GM21390 (cell line): Measurements from ENCODE around the gene PREX1.

Source experiments
- ATAC-seq: cut with Tn5 transposase; IDR thresholded peaks from one replicate; pipeline ENCODE4 v1.9.1; 2021; ENCODE audit not compliant: unreplicated experiment

The PREX1 gene

GRCh38 chr20:48738094-48738398 is 89.8 kb downstream of the PREX1 start:
- no peak for ATAC-seq

GRCh38 chr20:48737434-48738093 is 90.2 kb downstream of the PREX1 start:
- ATAC-seq, result no peak

GRCh38 chr20:48736636-48737035 is 91.2 kb downstream of the PREX1 start:
- ATAC-seq, result no peak

DNA sequence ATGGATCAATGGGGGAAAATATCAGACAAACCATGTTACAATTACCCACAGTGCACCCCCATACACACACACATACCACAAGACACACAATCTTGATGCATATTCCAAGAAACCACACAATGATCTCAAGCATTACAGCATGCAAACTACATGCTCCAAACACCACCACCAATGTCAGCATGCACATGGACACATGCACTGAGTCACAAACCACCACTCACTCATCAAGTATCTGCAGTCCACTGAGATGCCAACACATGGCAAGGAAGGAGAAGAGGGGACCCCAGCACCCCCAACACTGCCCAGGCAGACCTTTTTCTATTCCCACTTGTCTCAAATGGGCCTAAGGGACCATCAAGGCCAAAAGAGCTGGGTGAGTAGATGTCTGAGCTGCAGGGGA is 91.6 kb downstream of the PREX1 start:
- ATAC-seq, result no peak

GRCh38 chr20:48735112-48735511 is 92.7 kb downstream of the PREX1 start:
- no peak for ATAC-seq

DNA sequence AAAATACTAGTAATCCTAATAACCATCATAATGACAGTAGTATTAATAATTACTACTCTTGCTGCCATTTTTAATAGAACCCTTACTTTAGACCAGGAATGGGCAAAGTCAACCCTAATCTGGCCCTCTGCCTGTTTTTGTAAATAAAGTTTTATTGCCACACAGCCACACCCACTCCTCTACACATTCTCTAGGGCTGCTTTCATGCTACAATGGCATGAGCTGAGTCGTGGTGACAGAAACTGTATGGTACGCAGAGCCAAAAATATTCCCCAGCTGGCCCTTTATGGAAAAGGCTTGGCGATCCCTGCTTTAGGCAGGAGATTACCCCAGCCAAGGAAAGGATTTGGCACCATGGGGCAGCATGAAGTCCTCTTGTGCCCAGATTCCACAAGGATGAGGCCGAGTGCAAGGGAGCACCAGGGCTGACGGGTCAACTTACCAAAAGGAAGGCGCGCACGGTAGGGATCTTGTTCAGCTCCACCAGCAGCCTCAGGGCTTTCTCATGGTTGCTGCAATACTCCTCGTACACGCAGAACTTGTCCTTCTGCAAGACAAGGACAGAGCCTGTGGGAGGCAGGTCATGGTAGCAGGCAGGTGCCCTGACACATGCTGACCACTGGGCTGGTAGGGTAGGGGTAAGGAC is 93.6 kb downstream of the PREX1 start:
- ATAC-seq, result no peak

GRCh38 chr20:48733296-48733790 is 94.5 kb downstream of the PREX1 start:
- no peak for ATAC-seq

- no peak for ATAC-seq
These were observed 95.5 kb downstream of the PREX1 start for GRCh38 chr20:48732081-48732829.

- ATAC-seq, result no peak
These were observed 96.3 kb downstream of the PREX1 start for GRCh38 chr20:48731536-48731935.

DNA sequence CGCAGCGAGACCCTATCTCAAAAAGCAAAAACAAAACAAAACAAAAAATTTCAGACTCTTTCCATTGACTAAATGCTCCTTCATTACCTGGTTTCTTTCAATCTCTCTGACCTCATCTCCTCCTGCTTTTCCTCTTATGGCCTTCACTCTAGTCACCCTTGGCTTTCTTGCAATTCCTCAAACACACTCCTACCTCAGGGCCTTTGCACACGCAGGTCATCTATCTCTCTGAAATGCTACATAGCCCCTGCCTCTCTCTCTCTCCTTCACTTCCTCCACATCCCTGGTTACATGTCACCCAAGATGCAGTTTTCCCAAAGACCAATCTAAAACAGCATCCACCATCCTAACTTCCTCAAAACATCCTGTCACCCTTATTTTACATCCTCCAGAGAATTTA is 96.8 kb downstream of the PREX1 start:
- ATAC-seq, result no peak

DNA sequence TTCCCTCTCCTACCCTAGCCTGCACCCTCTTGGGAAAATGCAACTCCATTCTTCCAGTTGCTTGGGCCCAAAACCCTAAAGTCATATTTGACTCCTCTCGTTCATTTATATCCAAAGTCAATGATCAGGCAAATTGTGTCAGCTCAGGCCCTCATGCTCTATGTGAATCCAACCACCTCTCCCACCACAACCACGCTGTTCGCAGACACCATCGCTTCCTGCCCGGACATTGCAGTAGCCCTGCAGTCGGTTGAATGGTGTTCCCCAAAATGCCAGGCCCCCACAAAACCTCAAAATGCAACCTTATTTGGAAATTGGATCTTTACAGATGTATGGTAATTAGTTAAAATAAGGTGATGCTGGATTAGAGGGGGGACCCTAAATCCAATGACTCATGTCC is 98.3 kb downstream of the PREX1 start:
- no peak for ATAC-seq

DNA sequence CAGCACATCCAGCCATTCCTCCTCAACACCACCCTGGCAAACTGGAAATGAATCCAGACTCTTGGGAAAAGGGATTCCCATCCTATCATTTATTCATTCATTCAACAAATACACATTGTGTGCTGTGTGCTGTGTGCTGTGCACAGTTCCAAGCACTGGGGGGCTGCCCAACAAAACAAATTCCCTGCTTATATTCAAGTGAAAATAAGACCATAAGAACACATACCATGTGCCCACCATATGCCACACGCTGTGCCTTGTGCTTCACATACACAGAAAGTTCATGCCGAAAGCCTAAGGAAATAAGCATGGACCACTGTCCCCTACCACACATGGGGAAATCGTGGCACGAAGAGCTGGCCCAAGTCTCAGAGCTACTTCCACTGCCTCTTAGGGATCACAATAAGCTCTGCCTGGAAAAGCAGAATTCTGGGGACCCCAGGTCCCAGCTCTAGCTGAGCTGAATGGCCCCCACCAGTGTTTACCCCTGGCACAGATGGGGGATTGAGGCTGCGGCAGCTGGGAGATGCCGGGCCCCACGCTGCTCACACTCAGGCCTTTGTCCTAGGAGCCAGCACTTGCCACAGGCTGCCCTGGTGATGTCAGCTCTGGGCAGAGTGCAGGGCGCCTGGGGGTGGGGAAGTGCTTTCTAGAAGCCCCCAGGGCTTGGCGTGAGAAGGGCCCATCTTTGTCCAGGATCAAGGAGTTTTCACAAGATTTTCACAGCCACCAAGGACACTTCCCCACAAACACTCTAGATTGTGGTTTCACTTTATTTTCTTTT is 99.6 kb downstream of the PREX1 start:
- no peak for ATAC-seq

- ATAC-seq, result no peak
These were observed 100.6 kb downstream of the PREX1 start for GRCh38 chr20:48727226-48727625.

DNA sequence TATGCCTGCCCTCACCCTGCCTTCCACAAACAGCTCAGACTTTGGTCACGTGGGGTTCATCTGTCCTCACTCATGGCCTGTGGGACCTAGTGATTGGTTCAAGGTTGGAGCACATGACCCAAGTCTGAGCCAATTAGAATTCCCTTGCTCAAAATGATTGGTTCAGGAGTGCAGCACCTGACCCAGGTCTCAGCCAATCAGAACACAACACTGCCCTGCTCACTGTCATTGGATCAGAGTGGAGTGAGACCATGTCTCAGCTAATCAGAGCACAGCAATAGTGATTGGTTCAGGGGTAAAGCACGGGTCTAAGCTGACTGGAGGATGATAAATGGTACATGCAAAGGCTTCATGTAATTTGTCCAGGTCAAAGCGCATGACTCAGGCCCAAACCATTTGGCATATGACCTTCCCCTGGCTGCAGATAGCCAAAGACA is 102.2 kb downstream of the PREX1 start:
- ATAC-seq, result no peak

DNA sequence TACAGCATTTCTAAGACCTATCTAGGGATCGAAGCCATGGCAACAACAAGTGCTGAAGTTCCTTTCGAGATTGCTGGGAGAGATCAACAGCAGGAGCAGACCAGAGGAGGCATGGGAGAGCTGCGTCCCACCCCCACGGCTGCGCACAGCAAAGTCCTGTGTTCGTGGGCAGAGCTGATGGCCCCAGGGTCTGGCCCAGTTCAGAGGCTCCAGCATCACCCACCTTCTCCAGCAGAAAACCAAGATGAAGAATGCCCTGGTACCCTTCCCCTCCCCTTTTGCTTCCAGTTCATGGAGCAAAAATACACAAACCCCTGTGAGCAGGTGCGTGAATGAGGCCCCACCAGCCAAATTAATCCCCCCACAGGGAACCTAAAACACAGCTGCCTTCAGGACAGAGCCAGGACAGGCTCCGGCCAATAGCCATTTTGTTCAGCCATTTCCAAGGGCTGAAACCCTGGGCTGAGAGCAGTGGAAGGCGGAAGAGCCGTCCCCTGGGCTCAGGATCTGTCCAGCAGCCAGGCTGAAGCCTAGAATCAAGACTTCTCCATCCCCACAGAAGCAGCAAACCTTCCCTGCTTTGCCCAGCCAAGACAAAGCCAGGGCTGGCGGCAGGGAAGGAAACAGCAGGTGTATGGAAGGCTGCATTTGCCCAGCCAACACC is 102.8 kb downstream of the PREX1 start:
- ATAC-seq, result no peak

GRCh38 chr20:48724382-48724781 is 103.4 kb downstream of the PREX1 start:
- no peak for ATAC-seq

GRCh38 chr20:48723308-48724264 is 104.2 kb downstream of the PREX1 start:
- ATAC-seq, result no peak

DNA sequence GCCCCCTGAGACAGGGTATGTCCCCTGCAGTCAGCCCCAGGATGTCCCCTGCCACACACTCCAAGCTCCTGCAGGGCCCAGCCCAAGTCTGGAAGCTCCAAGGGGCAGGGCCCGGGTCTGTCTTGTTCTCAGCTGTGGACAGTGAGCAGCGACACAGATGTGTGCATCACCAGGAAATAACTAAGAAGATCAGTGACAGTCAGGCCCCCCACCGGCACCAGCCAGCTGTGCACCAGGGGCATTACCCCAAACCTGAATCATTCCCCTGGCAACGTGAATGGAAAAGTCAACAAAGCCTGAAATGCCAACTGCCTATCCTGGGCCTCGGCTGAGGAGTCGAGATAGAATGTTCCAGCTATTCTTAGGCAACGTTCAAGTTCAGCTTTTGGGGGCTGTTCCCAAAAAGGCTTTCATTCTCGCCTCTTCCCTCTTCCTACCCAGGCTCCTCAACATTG is 105.0 kb downstream of the PREX1 start:
- no peak for ATAC-seq

DNA sequence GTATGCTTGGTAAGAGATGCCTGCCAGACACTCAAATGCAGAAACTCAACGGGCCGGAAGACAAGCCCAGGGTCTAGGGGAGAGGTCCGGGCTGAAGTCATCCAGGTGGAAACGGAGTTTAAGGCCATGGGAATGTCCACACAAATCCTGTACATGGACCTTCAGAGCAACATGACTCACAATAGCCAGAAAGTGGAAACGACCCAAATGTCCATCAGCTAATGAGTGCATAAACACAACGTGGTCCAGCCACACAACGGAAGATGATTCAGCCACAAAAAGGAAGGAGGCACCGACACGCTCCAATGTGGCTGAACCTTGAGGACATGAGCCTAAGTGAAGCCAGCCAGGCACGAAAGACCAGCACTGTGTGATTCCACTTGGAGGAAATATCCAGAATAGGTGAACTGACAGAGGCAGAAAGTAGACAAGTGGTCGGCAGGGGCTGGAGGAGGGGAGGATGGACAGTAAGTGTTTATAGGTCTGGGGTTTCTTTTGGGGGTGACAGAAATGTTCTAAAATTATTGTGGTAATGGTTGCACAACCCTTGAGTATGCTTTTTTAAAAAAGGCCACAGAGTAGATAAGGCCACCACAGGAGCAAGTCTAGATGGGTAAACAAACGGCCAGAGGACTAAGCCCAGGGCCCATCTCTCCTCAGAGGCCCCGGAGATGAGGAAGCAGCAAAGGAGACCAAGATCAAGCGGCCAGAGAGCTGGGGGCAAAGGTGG is 105.6 kb downstream of the PREX1 start:
- peak; percentile 35 for ATAC-seq
